ENCODE data around the gene ZDBF2.

DNA sequence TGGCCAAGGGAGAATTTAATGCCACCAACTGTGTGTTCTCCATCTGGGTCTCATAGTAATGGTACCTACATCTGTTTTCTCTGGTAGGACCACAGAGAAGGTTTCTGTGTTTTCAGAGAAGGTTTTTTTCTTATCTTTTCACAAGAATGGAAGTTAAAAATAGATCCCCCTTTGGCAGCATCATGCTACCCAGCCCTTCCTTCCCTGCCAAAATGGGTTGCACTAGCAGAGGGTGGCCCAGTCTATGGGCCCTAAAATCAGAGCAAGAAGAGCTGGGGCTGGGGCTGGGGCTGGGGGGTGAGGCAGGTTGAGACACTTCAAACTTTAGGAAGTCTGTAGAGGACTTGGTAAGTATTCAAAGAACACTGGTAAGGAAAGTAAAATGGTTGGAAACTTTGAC lies 44.8 kb upstream of the ZDBF2 start:
- TF ChIP-seq, protein P1, sequence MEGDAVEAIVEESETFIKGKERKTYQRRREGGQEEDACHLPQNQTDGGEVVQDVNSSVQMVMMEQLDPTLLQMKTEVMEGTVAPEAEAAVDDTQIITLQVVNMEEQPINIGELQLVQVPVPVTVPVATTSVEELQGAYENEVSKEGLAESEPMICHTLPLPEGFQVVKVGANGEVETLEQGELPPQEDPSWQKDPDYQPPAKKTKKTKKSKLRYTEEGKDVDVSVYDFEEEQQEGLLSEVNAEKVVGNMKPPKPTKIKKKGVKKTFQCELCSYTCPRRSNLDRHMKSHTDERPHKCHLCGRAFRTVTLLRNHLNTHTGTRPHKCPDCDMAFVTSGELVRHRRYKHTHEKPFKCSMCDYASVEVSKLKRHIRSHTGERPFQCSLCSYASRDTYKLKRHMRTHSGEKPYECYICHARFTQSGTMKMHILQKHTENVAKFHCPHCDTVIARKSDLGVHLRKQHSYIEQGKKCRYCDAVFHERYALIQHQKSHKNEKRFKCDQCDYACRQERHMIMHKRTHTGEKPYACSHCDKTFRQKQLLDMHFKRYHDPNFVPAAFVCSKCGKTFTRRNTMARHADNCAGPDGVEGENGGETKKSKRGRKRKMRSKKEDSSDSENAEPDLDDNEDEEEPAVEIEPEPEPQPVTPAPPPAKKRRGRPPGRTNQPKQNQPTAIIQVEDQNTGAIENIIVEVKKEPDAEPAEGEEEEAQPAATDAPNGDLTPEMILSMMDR (IDR thresholded peaks at IDR 0.05), result no peak
- no peak for TF ChIP-seq POLR2A (IDR thresholded peaks at IDR 0.05)

Measured in suprapubic skin (tissue), 3 donors.